RPMI7951 (cell line): ENCODE measurements around the gene STX17. TPM values are rescaled to one million over a fixed set of nuclear protein-coding genes. Genes with fewer than 3 reads are reported as not detected.
A peak's percentile ranks its signal among the peaks of the same experiment; 100 is the strongest.
"Not testable (repeated sequence)": the region's sequence is repeated elsewhere in the genome, so short reads cannot be mapped to it uniquely, and the experiment has no call there.

ENCODE experiments used
- DNase-seq: peaks from one replicate; pipeline ENCODE4 v3.0.0-alpha.2; 2012; ENCODE audit warnings: low read depth
- total RNA-seq: library from RNA; depleted of rRNA; stranded (reverse); fragments of >200 nt; shearing (Covaris generic); gene quantifications from 2 replicates; pipeline ENCODE4 v1.2.3, GENCODE V29; 2014; rRNA removed

STX17 gene
- total RNA-seq, 1 experiment from 2014 or later: 12.4 TPM

GRCh38 chr9:99967457-99967856 lies 61.0 kb downstream of the STX17 start:
- no peak for DNase-seq

- no peak for DNase-seq
Measured at GRCh38 chr9:99970481-99970880, 64.0 kb downstream of the STX17 start.

- DNase-seq: no peak
Measured at GRCh38 chr9:99971410-99971809, 65.0 kb downstream of the STX17 start.

- no peak for DNase-seq
Measured at GRCh38 chr9:99973455-99973854, 67.0 kb downstream of the STX17 start.

GRCh38 chr9:99977033-99977792 lies 70.8 kb downstream of the STX17 start:
- no peak for DNase-seq

- no peak for DNase-seq
Measured at GRCh38 chr9:99978221-99978620, 71.8 kb downstream of the STX17 start.

- DNase-seq: no peak
Measured at GRCh38 chr9:99980598-99980997, 74.1 kb downstream of the STX17 start.

GRCh38 chr9:99986642-99987041 lies 80.2 kb downstream of the STX17 start:
- no peak for DNase-seq

- not testable (repeated sequence) for DNase-seq
Measured at GRCh38 chr9:99990508-99990907, 84.1 kb downstream of the STX17 start.

GRCh38 chr9:99998266-99998665 lies 91.8 kb downstream of the STX17 start:
- no peak for DNase-seq

- no peak for DNase-seq
Measured at GRCh38 chr9:99998866-99999265, 92.4 kb downstream of the STX17 start.

- no peak for DNase-seq
Measured at GRCh38 chr9:99999797-100000196, 93.3 kb downstream of the STX17 start.

GRCh38 chr9:100011062-100011681 lies 104.7 kb downstream of the STX17 start:
- DNase-seq: peak; percentile 60

GRCh38 chr9:100012279-100012678 lies 105.8 kb downstream of the STX17 start:
- DNase-seq: no peak

GRCh38 chr9:100013573-100013972 lies 107.1 kb downstream of the STX17 start:
- DNase-seq: no peak

GRCh38 chr9:100014846-100015245 lies 108.4 kb downstream of the STX17 start:
- no peak for DNase-seq

GRCh38 chr9:100019541-100019940 lies 113.1 kb downstream of the STX17 start:
- DNase-seq: no peak

Other genes starting within 250 kb of the STX17 start
- gene NR4A3, start 84.8 kb upstream of the STX17 start, total RNA-seq: under 0.01 and 0.10 TPM in 2 replicates
- gene ERP44, start 192.3 kb downstream of the STX17 start, total RNA-seq: 27.5 and 32.7 TPM in 2 replicates
- 15.0 and 19.6 TPM in 2 replicates for gene INVS, start 192.6 kb downstream of the STX17 start, total RNA-seq